H1 (cell line): ENCODE results near the gene LAMC1. TPM values are rescaled to one million over a fixed set of nuclear protein-coding genes. Genes with fewer than 3 reads are reported as not detected.

Experiments
- polyA plus RNA-seq, 7 experiments: library from polyadenylated mRNA; depleted of rRNA in 3 of 7; stranded (reverse) in 5 of 7; unstranded in 2 of 7; fragments of >200 nt in 5 of 7; fragments of 200-250 nt in 2 of 7; gene quantifications; 1 replicate in 5 of 7; 2 replicates in 1 of 7; 4 replicates in 1 of 7; pipeline versions ENCODE4 v1.2.1 to v1.2.3, GENCODE V29; 2011 to 2013; ENCODE audit warnings: missing spikeins in 2 of 7, mixed read lengths in 2 of 7
- total RNA-seq: library from RNA; stranded (reverse); fragmentation: NEBNext Ultra II Directional; extraction: Animal tissue kit (Norgen Biotek cat#: 25700); gene quantifications from 2 replicates; pipeline ENCODE4 v1.2.1, GENCODE V29; 2021
- TF ChIP-seq, protein P1 (sequence below): IDR thresholded peaks from 2 replicates; pipeline ENCODE4 v1.6.1; 2011; ENCODE audit warnings: low read length, improper control_type of control experiment

Gene LAMC1
- total and polyA plus RNA-seq, 2 of the 8 experiments (the other 6 are each of a cell fraction or from before 2014, with no cell fraction given) = 47.6 to 90.3 TPM

DNA sequence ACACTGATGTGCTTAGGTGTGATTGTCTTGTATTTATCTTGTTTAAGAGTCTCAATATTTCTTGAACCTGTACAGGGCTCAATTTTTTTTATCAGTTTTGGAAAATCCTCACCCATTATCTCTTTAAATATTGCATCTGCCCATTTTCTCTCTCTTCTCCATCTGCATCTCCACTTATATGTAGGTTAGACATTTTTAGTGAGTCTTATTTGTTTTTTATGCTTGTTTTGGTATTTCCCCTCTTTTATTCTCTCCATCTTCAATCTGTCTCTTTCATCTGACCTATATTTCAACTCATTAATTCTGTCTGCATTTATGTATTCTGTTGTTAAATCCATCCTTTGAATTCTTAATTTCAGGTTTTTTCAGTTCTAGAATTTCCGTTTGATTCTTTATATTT is 37.3 kb upstream of the LAMC1 start (continued):
- TF ChIP-seq, protein P1, sequence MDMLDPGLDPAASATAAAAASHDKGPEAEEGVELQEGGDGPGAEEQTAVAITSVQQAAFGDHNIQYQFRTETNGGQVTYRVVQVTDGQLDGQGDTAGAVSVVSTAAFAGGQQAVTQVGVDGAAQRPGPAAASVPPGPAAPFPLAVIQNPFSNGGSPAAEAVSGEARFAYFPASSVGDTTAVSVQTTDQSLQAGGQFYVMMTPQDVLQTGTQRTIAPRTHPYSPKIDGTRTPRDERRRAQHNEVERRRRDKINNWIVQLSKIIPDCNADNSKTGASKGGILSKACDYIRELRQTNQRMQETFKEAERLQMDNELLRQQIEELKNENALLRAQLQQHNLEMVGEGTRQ = no peak
